Stomach (tissue), 9 donors: ENCODE measurements around the gene SMG5. TPM values are rescaled to one million over a fixed set of nuclear protein-coding genes. Genes with fewer than 3 reads are reported as not detected.
"Not testable (repeated sequence)": the region's sequence is repeated elsewhere in the genome, so short reads cannot be mapped to it uniquely, and the experiment has no call there.

ENCODE experiments used
- DNase-seq, 2 donors: peaks; one replicate each; pipeline versions ENCODE4 v3.0.0 to v3.0.0-alpha.2; 2013 to 2019
- H3K27ac ChIP-seq, 5 donors: fragments of 200-600 bp in 4 of 5; sonication (generic) in 4 of 5; one replicate each; pipeline ENCODE4 v1.5.1; 2013 to 2019; ENCODE audit warnings: mild to moderate bottlenecking in 1 of 5, moderate library complexity in 1 of 5
- H3K27me3 ChIP-seq, 3 donors: fragments of 200-600 bp; sonication (generic); one replicate each; pipeline ENCODE4 v1.5.1; 2017 to 2019; ENCODE audit warnings: mixed run types in 1 of 3
- H3K36me3 ChIP-seq, 4 donors: fragments of 200-600 bp; sonication (generic); 1 replicate in 3 of 4; 2 replicates in 1 of 4; pipeline ENCODE4 v1.5.1; 2016 to 2019
- H3K4me1 ChIP-seq, 4 donors: fragments of 200-600 bp; sonication (generic); one replicate each; pipeline ENCODE4 v1.5.1; 2016 to 2019
- H3K4me3 ChIP-seq, 4 donors: fragments of 200-600 bp; sonication (generic) in 3 of 4; one replicate each; pipeline ENCODE4 v1.5.1; 2016 to 2019; ENCODE audit warnings: mild to moderate bottlenecking in 1 of 4
- H3K9me3 ChIP-seq, 4 donors: fragments of 200-600 bp; sonication (generic); one replicate each; pipeline ENCODE4 v1.5.1; 2016 to 2019
- CTCF ChIP-seq, 7 experiments: fragments of 450-650 bp in 4 of 7; fragments of 200-600 bp in 3 of 7; sonication (generic) in 3 of 7; IDR thresholded peaks; one replicate each; pipeline ENCODE4 v1.5.1; 2016 to 2019; ENCODE audit warnings: antibody characterized with exemption in 7 of 7, control low read depth in 2 of 7, mild to moderate bottlenecking in 1 of 7
- EP300 ChIP-seq: sonication (generic); formaldehyde crosslinking; IDR thresholded peaks from one replicate; pipeline ENCODE4 v1.6.1; 2017; ENCODE audit warnings: antibody characterized with exemption
- POLR2A ChIP-seq, 4 donors: fragments of 450-650 bp; IDR thresholded peaks; one replicate each; pipeline ENCODE4 v1.6.1; 2016; ENCODE audit warnings: antibody characterized with exemption in 4 of 4, control low read depth in 2 of 4, mild to moderate bottlenecking in 1 of 4, moderate library complexity in 1 of 4
- POLR2AphosphoS5 ChIP-seq, 3 donors: sonication (generic); formaldehyde crosslinking; IDR thresholded peaks; one replicate each; pipeline ENCODE4 v1.6.1; 2016; ENCODE audit warnings: antibody characterized with exemption in 3 of 3
- WGBS, 5 donors: extraction: QIAGEN DNeasy Blood & Tissue Kit in 3 of 5; methylation state at CpG; one replicate each; pipeline versions ENCODE4 v1.1.5 to v1.1.7; 2013 to 2018; 5-methylcytosine and 5-hydroxymethylcytosine counted together
- intact Hi-C: fragments of 100-400 bp; cut with DNase I; formaldehyde crosslinking; loops from one replicate; pipeline ENCODE4 v1.15.1; 2023; ENCODE audit warnings: low total_unique reads
- polyA plus RNA-seq, 3 donors: library from polyadenylated mRNA; stranded (reverse); fragments of 200-250 nt; gene quantifications; one replicate each; pipeline ENCODE4 v1.2.3, GENCODE V29; 2013
- total RNA-seq, 5 donors: library from RNA; depleted of rRNA; stranded (reverse); fragments of >200 nt; gene quantifications; one replicate each; pipeline versions ENCODE4 v1.1.0 to v1.2.3, GENCODE V29; 2014 to 2016
- donor health status: healthy with polysubstance abuse.
- donor health status: Bipolar disorder and iron deficiency.
- donor health status: healthy.

SMG5 gene
- total and polyA plus RNA-seq, 8 donors = 20.2 to 199 (median 36.5) TPM

GRCh38 chr1:156225677-156226014 lies 57.0 kb downstream of the SMG5 start:
- intact Hi-C loops = loop anchor here (5.0 kb wide), 2 partner anchors 83 to 133 kb away; no protein-coding TSS in a partner anchor
- no peak for DNase-seq
- Histone ChIP-seq H3K27ac (peak overlapping the region in 1 of 5 donors; percentile 15), H3K4me3 (no peak overlapping the region), H3K9me3 (no peaks in the 10 kb centered on the region), H3K27me3 (no peaks in the 10 kb centered on the region), H3K36me3 (peaks cover 36 to 84% (median 80%) of the 10 kb centered on the region in 4 donors), H3K4me1 (peaks cover 0 to 25% (median 10%) of the 10 kb centered on the region in 4 donors)
- TF ChIP-seq POLR2AphosphoS5 (IDR thresholded peaks at IDR 0.05) = no peak
- TF ChIP-seq EP300 = no peak
- peak in 1 of 7 experiments; percentile 46 for TF ChIP-seq CTCF (IDR thresholded peaks at IDR 0.05)
- TF ChIP-seq POLR2A (IDR thresholded peaks at IDR 0.05) = no peak
- 8 to 23% (median 9%) methylated on average over 2 of the region's 2 CpGs for WGBS, 5 donors

GRCh38 chr1:156221986-156222692 lies 60.5 kb downstream of the SMG5 start:
- TF ChIP-seq POLR2A (IDR thresholded peaks at IDR 0.05) = no peak
- no peak for TF ChIP-seq EP300
- no peak for TF ChIP-seq POLR2AphosphoS5 (IDR thresholded peaks at IDR 0.05)
- no peak for TF ChIP-seq CTCF (IDR thresholded peaks at IDR 0.05)
- H3K27ac ChIP-seq = no peak overlapping the region
- H3K4me3 ChIP-seq = no peak overlapping the region
- 89 to 96% (median 91%) methylated on average over 13 of the region's 13 CpGs for WGBS, 5 donors
- DNase-seq = no peak
- no peaks in the 10 kb centered on the region for H3K27me3 ChIP-seq
- peaks cover 8 to 30% (median 24%) of the 10 kb centered on the region in 4 donors for H3K4me1 ChIP-seq
- H3K9me3 ChIP-seq = no peaks in the 10 kb centered on the region
- H3K36me3 ChIP-seq = peaks cover 41 to 66% (median 61%) of the 10 kb centered on the region in 4 donors
- intact Hi-C loops = no loop called here

GRCh38 chr1:156220226-156220625 lies 62.4 kb downstream of the SMG5 start:
- Histone ChIP-seq H3K4me3 (no peak overlapping the region), H3K36me3 (peaks cover 32 to 55% (median 48%) of the 10 kb centered on the region in 4 donors), H3K4me1 (peaks cover 14 to 38% (median 27%) of the 10 kb centered on the region in 4 donors), H3K9me3 (no peaks in the 10 kb centered on the region), H3K27me3 (no peaks in the 10 kb centered on the region), H3K27ac (no peak overlapping the region)
- TF ChIP-seq POLR2AphosphoS5 (IDR thresholded peaks at IDR 0.05) = no peak
- TF ChIP-seq EP300 = no peak
- no peak for TF ChIP-seq POLR2A (IDR thresholded peaks at IDR 0.05)
- no peak for TF ChIP-seq CTCF (IDR thresholded peaks at IDR 0.05)
- intact Hi-C loops = no loop called here
- WGBS, 5 donors = 95 to 98% (median 97%) methylated on average over 9 of the region's 9 CpGs
- no peak for DNase-seq

GRCh38 chr1:156217871-156218270 lies 64.8 kb downstream of the SMG5 start:
- Histone ChIP-seq H3K4me1 (peaks cover 25 to 51% (median 37%) of the 10 kb centered on the region in 4 donors), H3K4me3 (no peak overlapping the region), H3K27me3 (no peaks in the 10 kb centered on the region), H3K27ac (peak overlapping the region in 4 of 5 donors; percentile 9 to 82 (median 65)), H3K9me3 (no peaks in the 10 kb centered on the region), H3K36me3 (peaks cover 24 to 43% (median 33%) of the 10 kb centered on the region in 4 donors)
- TF ChIP-seq POLR2AphosphoS5 (IDR thresholded peaks at IDR 0.05) (no peak), POLR2A (IDR thresholded peaks at IDR 0.05) (no peak), CTCF (IDR thresholded peaks at IDR 0.05) (no peak), EP300 (no peak)
- DNase-seq = no peak
- intact Hi-C loops = no loop called here
- 8 to 36% (median 25%) methylated on average over 2 of the region's 2 CpGs for WGBS, 5 donors

- Histone ChIP-seq H3K4me1 (peaks cover 27 to 57% (median 42%) of the 10 kb centered on the region in 4 donors), H3K27ac (peak overlapping the region in 1 of 5 donors; percentile 82), H3K36me3 (peaks cover 12 to 30% (median 23%) of the 10 kb centered on the region in 4 donors)
- intact Hi-C loops, H3K4me3 ChIP-seq, H3K27me3 ChIP-seq, H3K9me3 ChIP-seq, DNase-seq: not testable (repeated sequence)
- WGBS, 5 donors = 88 to 99% (median 94%) methylated on average over 33 to 55 of the region's 55 CpGs
These were observed 66.1 kb downstream of the SMG5 start for GRCh38 chr1:156216361-156217086.
